Activated T-helper 1 cell treated with anti-CD3 and anti-CD28 coated beads, Interleukin-2, amount 50 U/mL, for 16 hours (primary cell): ENCODE measurements around the gene FXYD6.

Experiments used
- DNase-seq, 2 donors: peaks; one replicate each; pipeline ENCODE4 v3.0.0-alpha.2; 2020; ENCODE audit warnings: low read depth in 1 of 2, low spot score in 1 of 2

FXYD6 gene

GRCh38 chr11:117795638-117796455 is 80.6 kb downstream of the FXYD6 start:
- no peak for DNase-seq

- DNase-seq = no peak
Observed at GRCh38 chr11:117794772-117795629, 81.5 kb downstream of the FXYD6 start.

GRCh38 chr11:117794135-117794534 is 82.3 kb downstream of the FXYD6 start:
- DNase-seq = no peak

- DNase-seq = no peak
Observed at GRCh38 chr11:117793583-117793982, 82.9 kb downstream of the FXYD6 start.

- no peak for DNase-seq
Observed at GRCh38 chr11:117792992-117793391, 83.5 kb downstream of the FXYD6 start.

GRCh38 chr11:117792241-117792640 is 84.2 kb downstream of the FXYD6 start:
- DNase-seq = no peak

- DNase-seq = no peak
Observed at GRCh38 chr11:117790279-117790678, 86.2 kb downstream of the FXYD6 start.

- DNase-seq = no peak
Observed at GRCh38 chr11:117789241-117789640, 87.2 kb downstream of the FXYD6 start.
